HUES64 (cell line): Measurements from ENCODE around the gene FHIT.

ENCODE experiments used
- H3K27ac ChIP-seq: 2 replicates; pipeline ENCODE4 v1.7.0; 2013; ENCODE audit warnings: low read depth, low read length, inconsistent platforms
- H3K27me3 ChIP-seq: 2 replicates; pipeline ENCODE4 v1.6.1; 2013; ENCODE audit warnings: mild to moderate bottlenecking, low read length; ENCODE audit not compliant: insufficient read depth
- H3K36me3 ChIP-seq: 2 replicates; pipeline ENCODE4 v1.6.1; 2013; ENCODE audit warnings: mild to moderate bottlenecking, low read length; ENCODE audit not compliant: insufficient read depth
- H3K4me1 ChIP-seq: 2 replicates; pipeline ENCODE4 v1.6.1; 2013; ENCODE audit warnings: mild to moderate bottlenecking, low read length, moderate library complexity; ENCODE audit not compliant: insufficient read depth
- H3K4me3 ChIP-seq: 2 replicates; pipeline ENCODE4 v1.5.1; 2013; ENCODE audit warnings: mild to moderate bottlenecking, low read length, moderate library complexity
- H3K9ac ChIP-seq: 2 replicates; pipeline ENCODE4 v1.6.1; 2013; ENCODE audit warnings: mild to moderate bottlenecking, low read depth, low read length
- H3K9me3 ChIP-seq: 2 replicates; pipeline ENCODE4 v1.6.1; 2013; ENCODE audit warnings: low read depth, low read length; ENCODE audit not compliant: insufficient read depth
- WGBS: fragments of 150-250, 120-280 bp; methylation state at CpG from one replicate; pipeline ENCODE4 v1.1.7; 2013; ENCODE audit warnings: missing lambda C conversion rate; 5-methylcytosine and 5-hydroxymethylcytosine counted together

Gene FHIT

GRCh38 chr3:61146010-61146890, 105.0 kb downstream of the FHIT start:
- WGBS: 93% methylated on average over 2 of the region's 3 CpGs
- Histone ChIP-seq H3K36me3 (no peaks in the 10 kb centered on the region), H3K4me1 (peaks cover 21% of the 10 kb centered on the region), H3K9ac (no peak overlapping the region), H3K4me3 (no peak overlapping the region), H3K27ac (no peak overlapping the region), H3K27me3 (no peaks in the 10 kb centered on the region), H3K9me3 (no peaks in the 10 kb centered on the region; the same call in 1 of the 2 replicates)

- Histone ChIP-seq H3K4me3 (peak overlapping the region; percentile 15; the same call in 1 of the 2 replicates), H3K9me3 (no peaks in the 10 kb centered on the region; the same call in 1 of the 2 replicates), H3K27me3 (no peaks in the 10 kb centered on the region), H3K4me1 (peaks cover 39% of the 10 kb centered on the region), H3K9ac (peak overlapping the region; percentile 57; the same call in 1 of the 2 replicates), H3K36me3 (no peaks in the 10 kb centered on the region), H3K27ac (peak overlapping the region; percentile 96)
- 3% methylated on average over 3 of the region's 3 CpGs for WGBS
These were observed 109.6 kb downstream of the FHIT start for GRCh38 chr3:61141697-61142096.

DNA sequence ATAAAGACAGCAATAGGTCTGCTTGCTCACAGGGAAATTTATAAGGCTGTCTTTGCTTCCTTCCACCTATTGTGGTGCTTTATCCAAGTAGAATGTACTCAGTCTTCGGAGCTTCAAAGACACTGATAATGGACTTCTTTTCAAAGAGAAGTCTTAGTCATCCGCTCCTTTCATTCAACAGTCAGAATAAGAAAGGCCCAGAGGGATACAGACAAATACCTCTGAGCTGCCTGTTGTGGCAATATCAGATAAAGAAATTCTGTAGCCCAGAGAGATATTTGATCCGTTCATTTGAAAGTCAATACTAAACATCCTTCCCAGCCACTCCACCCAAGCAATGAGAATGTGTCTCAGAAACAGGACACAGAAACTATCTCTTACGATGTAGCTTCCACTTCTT, 110.0 kb downstream of the FHIT start:
- peaks cover 39% of the 10 kb centered on the region for H3K4me1 ChIP-seq
- H3K36me3 ChIP-seq: no peaks in the 10 kb centered on the region
- peak overlapping the region; percentile 15; the same call in 1 of the 2 replicates for H3K4me3 ChIP-seq
- H3K27ac ChIP-seq: peak overlapping the region; percentile 96
- H3K27me3 ChIP-seq: no peaks in the 10 kb centered on the region
- WGBS: 5% methylated on average over 3 of the region's 4 CpGs
- H3K9me3 ChIP-seq: no peaks in the 10 kb centered on the region; the same call in 1 of the 2 replicates
- H3K9ac ChIP-seq: peak overlapping the region; percentile 57; the same call in 1 of the 2 replicates

GRCh38 chr3:61139686-61140085, 111.6 kb downstream of the FHIT start:
- WGBS: 85% methylated on average over 4 of the region's 4 CpGs
- Histone ChIP-seq H3K9ac (no peak overlapping the region), H3K27ac (no peak overlapping the region)

GRCh38 chr3:61138401-61138800, 112.9 kb downstream of the FHIT start:
- no peaks in the 10 kb centered on the region for H3K27me3 ChIP-seq
- 72% methylated on average over 5 of the region's 5 CpGs for WGBS
- H3K4me3 ChIP-seq: no peak overlapping the region
- peaks cover 39% of the 10 kb centered on the region for H3K4me1 ChIP-seq
- H3K9me3 ChIP-seq: no peaks in the 10 kb centered on the region
- H3K9ac ChIP-seq: no peak overlapping the region
- no peaks in the 10 kb centered on the region for H3K36me3 ChIP-seq
- H3K27ac ChIP-seq: no peak overlapping the region

More at GRCh38 chr3:61139686-61140085, 111.6 kb downstream of the FHIT start:
- H3K9me3 ChIP-seq: no peaks in the 10 kb centered on the region
- no peaks in the 10 kb centered on the region for H3K27me3 ChIP-seq
- no peaks in the 10 kb centered on the region for H3K36me3 ChIP-seq
- H3K4me3 ChIP-seq: no peak overlapping the region
- peaks cover 39% of the 10 kb centered on the region for H3K4me1 ChIP-seq

DNA sequence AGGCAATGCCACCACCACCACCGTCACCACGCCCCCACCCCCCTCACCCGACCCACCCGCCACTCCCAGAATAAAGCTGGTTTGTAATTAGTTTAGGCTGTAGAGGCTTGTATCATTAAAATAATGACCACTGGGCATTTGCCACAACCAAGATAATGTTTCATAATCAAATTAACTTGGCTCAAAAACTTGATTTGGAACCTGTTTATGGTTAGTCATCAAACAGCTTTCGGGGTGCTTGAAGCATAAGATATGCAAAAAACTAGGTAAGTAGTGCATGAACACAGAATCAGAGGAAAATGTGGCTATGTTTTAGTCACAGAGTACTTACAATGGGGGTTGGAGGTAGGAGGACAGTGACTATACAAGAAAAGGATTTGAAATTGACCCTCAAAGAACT, 115.1 kb downstream of the FHIT start:
- Histone ChIP-seq H3K36me3 (no peaks in the 10 kb centered on the region), H3K4me3 (no peak overlapping the region), H3K27me3 (no peaks in the 10 kb centered on the region), H3K9me3 (no peaks in the 10 kb centered on the region), H3K4me1 (peaks cover 18% of the 10 kb centered on the region), H3K9ac (no peak overlapping the region), H3K27ac (no peak overlapping the region)
- WGBS: 90% methylated on average over 1 of the region's 5 CpGs

GRCh38 chr3:61134532-61134931, 116.7 kb downstream of the FHIT start:
- H3K4me3 ChIP-seq: no peak overlapping the region
- WGBS: 90% methylated on average over 3 of the region's 3 CpGs
- H3K27ac ChIP-seq: no peak overlapping the region
- no peaks in the 10 kb centered on the region for H3K36me3 ChIP-seq
- 0 out of 2 replicates have a peak, but pooled peaks cover 4% of the 10 kb centered on the region for H3K4me1 ChIP-seq
- no peaks in the 10 kb centered on the region for H3K9me3 ChIP-seq
- H3K9ac ChIP-seq: no peak overlapping the region
- no peaks in the 10 kb centered on the region for H3K27me3 ChIP-seq

GRCh38 chr3:61132062-61132461, 119.2 kb downstream of the FHIT start:
- H3K27me3 ChIP-seq: no peaks in the 10 kb centered on the region
- no peak overlapping the region for H3K4me3 ChIP-seq
- H3K4me1 ChIP-seq: no peaks in the 10 kb centered on the region
- no peak overlapping the region for H3K9ac ChIP-seq
- no peaks in the 10 kb centered on the region for H3K36me3 ChIP-seq
- no peak overlapping the region for H3K27ac ChIP-seq
- H3K9me3 ChIP-seq: no peaks in the 10 kb centered on the region

- Histone ChIP-seq H3K9me3 (no peaks in the 10 kb centered on the region), H3K36me3 (no peaks in the 10 kb centered on the region), H3K27ac (no peak overlapping the region), H3K9ac (no peak overlapping the region), H3K4me3 (no peak overlapping the region), H3K4me1 (no peaks in the 10 kb centered on the region), H3K27me3 (no peaks in the 10 kb centered on the region)
- WGBS: 100% methylated on average over 2 of the region's 2 CpGs
These were observed 132.4 kb downstream of the FHIT start for GRCh38 chr3:61118830-61119229.

DNA sequence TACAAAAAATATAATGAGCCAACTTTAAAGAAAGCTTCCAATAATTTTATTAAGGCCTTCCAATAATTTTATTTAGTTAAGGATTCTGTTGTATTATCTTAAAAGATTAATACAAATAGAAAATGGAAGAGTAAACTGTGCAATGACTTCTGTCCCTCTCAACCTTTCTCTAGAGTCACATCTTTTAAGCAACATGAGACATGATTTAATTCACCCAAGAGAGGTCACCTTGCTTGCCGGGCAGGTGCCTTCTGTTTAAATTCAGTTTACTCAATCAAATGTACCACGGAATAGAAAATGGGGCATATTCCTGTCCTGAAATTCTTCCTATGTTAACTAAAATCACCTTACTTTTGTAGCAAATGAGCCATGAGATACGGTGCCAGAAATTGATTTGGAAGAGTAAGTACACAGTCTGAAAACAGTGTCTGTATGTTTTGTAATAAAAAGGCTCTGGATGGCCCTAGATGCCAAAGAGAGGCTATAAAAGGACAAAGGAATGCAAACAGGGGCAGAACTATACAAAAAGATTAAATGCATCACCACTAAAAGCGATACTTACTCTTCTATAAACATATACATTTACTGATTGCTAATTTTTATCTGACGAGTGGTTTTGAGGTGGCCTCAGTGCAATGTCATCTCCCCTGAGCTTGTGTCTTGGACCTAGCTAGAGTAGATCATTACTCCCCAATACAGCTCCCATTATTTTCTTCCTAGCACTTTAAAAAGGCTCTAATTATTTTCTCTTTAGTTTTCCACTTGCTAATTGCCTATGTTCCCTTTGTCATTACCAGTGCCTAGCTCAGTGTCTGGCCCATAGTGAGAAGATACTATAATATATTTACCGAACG, 134.0 kb downstream of the FHIT start:
- no peak overlapping the region for H3K27ac ChIP-seq
- no peaks in the 10 kb centered on the region for H3K9me3 ChIP-seq
- WGBS: 96% methylated on average over 7 of the region's 7 CpGs
- no peaks in the 10 kb centered on the region for H3K4me1 ChIP-seq
- H3K4me3 ChIP-seq: no peak overlapping the region
- no peaks in the 10 kb centered on the region for H3K36me3 ChIP-seq
- no peaks in the 10 kb centered on the region for H3K27me3 ChIP-seq
- H3K9ac ChIP-seq: no peak overlapping the region
